ENCODE results near the gene MRPS5. TPM values are rescaled to one million over a fixed set of nuclear protein-coding genes. Genes with fewer than 3 reads are reported as not detected.

MRPS5 gene
- total and polyA plus RNA-seq, 2 donors (not counting 1 experiment from before 2014, with no cell fraction given): 46.3 to 48.0 TPM

- Histone ChIP-seq H3K4me3 (ENCODE audit: control extremely low read depth in 1 of 5, extremely low read depth in 1 of 5, insufficient read depth in 1 of 5, low read depth in 2 of 5, low read length in 4 of 5) (no peak overlapping the region), H3K36me3 (replicated peaks in 1 of 2; ENCODE audit: control extremely low read depth in 1 of 2, control insufficient read depth in 1 of 2, extremely low read depth in 1 of 2, insufficient read depth in 2 of 2, low read length in 1 of 2) (no peaks in the 10 kb centered on the region), H3K79me2 (ENCODE audit: control insufficient read depth, insufficient read depth, low read length) (no peaks in the 10 kb centered on the region), H4K20me1 (ENCODE audit: control insufficient read depth, insufficient read depth, low read length, poor library complexity, severe bottlenecking) (no peaks in the 10 kb centered on the region), H3K4me2 (replicated peaks; ENCODE audit: low read depth, low read length, poor library complexity, severe bottlenecking) (no peak overlapping the region), H3K27ac (ENCODE audit: low read length in 2 of 2) (no peak overlapping the region), H3K27me3 (replicated peaks in 1 of 4; ENCODE audit: control extremely low read depth in 1 of 4, control insufficient read depth in 3 of 4, insufficient read depth in 4 of 4, low read length in 3 of 4) (no peaks in the 10 kb centered on the region), H3K4me1 (ENCODE audit: control insufficient read depth in 2 of 2, insufficient read depth in 2 of 2, low read length in 2 of 2) (peaks cover 0 to 4% of the 10 kb centered on the region in 2 donors), H3K9me3 (ENCODE audit: control extremely low read depth in 1 of 3, control insufficient read depth in 2 of 3, insufficient read depth in 1 of 3, low read length in 2 of 3) (no peaks in the 10 kb centered on the region), H3K9ac (ENCODE audit: low read length) (no peak overlapping the region), H2AFZ (ENCODE audit: insufficient read depth, low read depth, low read length, poor library complexity, severe bottlenecking) (no peak overlapping the region)
- Mint-ChIP-seq H3K27me3 (peaks cover 17% of the 10 kb centered on the region), H3K4me1 (peaks cover 9% of the 10 kb centered on the region), H3K9me3 (ENCODE audit: insufficient read depth) (no peaks in the 10 kb centered on the region), H3K4me3 (no peak overlapping the region), H3K27ac (no peak overlapping the region)
- TF ChIP-seq EZH2 (IDR thresholded peaks at IDR 0.05; ENCODE audit: borderline replicate concordance, insufficient read depth, low read depth, low read length, poor library complexity, severe bottlenecking) (no peak), CTCF (IDR thresholded peaks at IDR 0.05) (no peak)
- no peak for DNase-seq
- ChIA-PET POLR2A (no interaction called here), CTCF (interaction anchor here (1.1 kb wide), 1 partner anchor 18 kb away, joined by 3 read pairs; no protein-coding TSS in a partner anchor)
- WGBS (ENCODE audit: insufficient coverage): no CpG with 5 or more reads among the region's 1 CpG
- no peak for ATAC-seq (ENCODE audit: low read depth)
- intact Hi-C loops (cut with micrococcal nuclease): no loop called here
Observed at GRCh38 chr2:95061119-95061512, 60.5 kb downstream of the MRPS5 start.

GRCh38 chr2:95060446-95061118 lies 61.0 kb downstream of the MRPS5 start:
- no peaks in the 10 kb centered on the region for H4K20me1 ChIP-seq (ENCODE audit: control insufficient read depth, insufficient read depth, low read length, poor library complexity, severe bottlenecking)
- ATAC-seq (ENCODE audit: low read depth) (no peak), DNase-seq (no peak)
- no peaks in the 10 kb centered on the region for H3K36me3 ChIP-seq (replicated peaks in 1 of 2; ENCODE audit: control extremely low read depth in 1 of 2, control insufficient read depth in 1 of 2, extremely low read depth in 1 of 2, insufficient read depth in 2 of 2, low read length in 1 of 2)
- no peak overlapping the region for H2AFZ ChIP-seq (ENCODE audit: insufficient read depth, low read depth, low read length, poor library complexity, severe bottlenecking)
- CTCF ChIA-PET: no interaction called here
- Mint-ChIP-seq H3K27me3 (peaks cover 21% of the 10 kb centered on the region), H3K4me3 (no peak overlapping the region), H3K9me3 (ENCODE audit: insufficient read depth) (no peaks in the 10 kb centered on the region), H3K4me1 (peaks cover 9% of the 10 kb centered on the region), H3K27ac (no peak overlapping the region)
- TF ChIP-seq CTCF (IDR thresholded peaks at IDR 0.05): no peak
- TF ChIP-seq EZH2 (IDR thresholded peaks at IDR 0.05; ENCODE audit: borderline replicate concordance, insufficient read depth, low read depth, low read length, poor library complexity, severe bottlenecking): no peak
- intact Hi-C loops (cut with micrococcal nuclease): no loop called here
- H3K27ac ChIP-seq (ENCODE audit: low read length in 2 of 2): no peak overlapping the region
- peaks cover 0 to 4% of the 10 kb centered on the region in 2 donors for H3K4me1 ChIP-seq (ENCODE audit: control insufficient read depth in 2 of 2, insufficient read depth in 2 of 2, low read length in 2 of 2)
- WGBS (ENCODE audit: insufficient coverage): 91% methylated on average over 14 of the region's 17 CpGs
- no peaks in the 10 kb centered on the region for H3K79me2 ChIP-seq (ENCODE audit: control insufficient read depth, insufficient read depth, low read length)
- H3K4me2 ChIP-seq (replicated peaks; ENCODE audit: low read depth, low read length, poor library complexity, severe bottlenecking): no peak overlapping the region
- no peak overlapping the region for H3K9ac ChIP-seq (ENCODE audit: low read length)
- no peaks in the 10 kb centered on the region for H3K9me3 ChIP-seq (ENCODE audit: control extremely low read depth in 1 of 3, control insufficient read depth in 2 of 3, insufficient read depth in 1 of 3, low read length in 2 of 3)
- POLR2A ChIA-PET: no interaction called here
- H3K27me3 ChIP-seq (replicated peaks in 1 of 4; ENCODE audit: control extremely low read depth in 1 of 4, control insufficient read depth in 3 of 4, insufficient read depth in 4 of 4, low read length in 3 of 4): no peaks in the 10 kb centered on the region
- H3K4me3 ChIP-seq (ENCODE audit: control extremely low read depth in 1 of 5, extremely low read depth in 1 of 5, insufficient read depth in 1 of 5, low read depth in 2 of 5, low read length in 4 of 5): no peak overlapping the region

All from B cell (primary cell).